B cell (primary cell): ENCODE results near the gene KCNIP1. TPM values are rescaled to one million over a fixed set of nuclear protein-coding genes. Genes with fewer than 3 reads are reported as not detected.
"Not testable (repeated sequence)": the region's sequence is repeated elsewhere in the genome, so short reads cannot be mapped to it uniquely, and the experiment has no call there.

Source experiments
- ATAC-seq: fragments of 200-7000 bp; cut with Tn5 transposase; one replicate; pipeline ENCODE4 v1.10.0; 2021; ENCODE audit warnings: low read depth, mild to moderate bottlenecking, moderate number of reproducible peaks, moderate library complexity
- CTCF ChIA-PET: fragments of 350-600 bp; sonication (Branson Sonifier 250); formaldehyde crosslinking; loops from one replicate; lab custom pipeline; 2021; ENCODE audit warnings: antibody characterized with exemption, inconsistent platforms; lab: Charles Lee
- POLR2A ChIA-PET: fragments of 350-600 bp; sonication (Branson Sonifier 250); formaldehyde crosslinking; loops from one replicate; lab custom pipeline; 2021; ENCODE audit warnings: antibody characterized with exemption; lab: Charles Lee
- DNase-seq: peaks from one replicate; pipeline ENCODE4 v3.0.0; 2013
- H2AFZ ChIP-seq: 2 replicates; pipeline ENCODE4 v1.6.1; 2012; ENCODE audit warnings: mild to moderate bottlenecking, low read depth, low read length; ENCODE audit not compliant: insufficient read depth, poor library complexity, severe bottlenecking
- H3K27ac ChIP-seq, 2 donors: 1 replicate in 1 of 2; 2 replicates in 1 of 2; pipeline ENCODE4 v1.5.1; 2012 to 2013; ENCODE audit warnings: low read length in 2 of 2, mild to moderate bottlenecking in 2 of 2, moderate library complexity in 1 of 2
- H3K27me3 ChIP-seq, 4 experiments: fragments of 200-600 bp in 1 of 4; sonication (generic) in 1 of 4; replicated peaks in 1 of 4; 1 replicate in 2 of 4; 2 replicates in 2 of 4; pipeline versions ENCODE4 v1.6.1 to v1.7.0; 2013 to 2016; ENCODE audit warnings: low read length in 3 of 4, mild to moderate bottlenecking in 2 of 4, mixed read lengths in 1 of 4, moderate library complexity in 1 of 4; ENCODE audit not compliant: insufficient read depth in 4 of 4, control insufficient read depth in 3 of 4; ENCODE audit errors: control extremely low read depth in 1 of 4
- H3K36me3 ChIP-seq, 2 experiments: replicated peaks in 1 of 2; 1 replicate in 1 of 2; 2 replicates in 1 of 2; pipeline versions ENCODE4 v1.6.1 to v1.7.1; 2013; ENCODE audit warnings: low read length in 1 of 2; ENCODE audit not compliant: insufficient read depth in 2 of 2, control insufficient read depth in 1 of 2; ENCODE audit errors: control extremely low read depth in 1 of 2, extremely low read depth in 1 of 2
- H3K4me1 ChIP-seq, 2 donors: fragments of 200-600 bp in 1 of 2; sonication (generic) in 1 of 2; 1 replicate in 1 of 2; 2 replicates in 1 of 2; pipeline versions ENCODE4 v1.5.1 to v1.6.1; 2013 to 2017; ENCODE audit warnings: low read length in 2 of 2; ENCODE audit not compliant: control insufficient read depth in 2 of 2, insufficient read depth in 2 of 2
- H3K4me2 ChIP-seq: replicated peaks from 2 replicates; pipeline ENCODE3; 2012; ENCODE audit warnings: mild to moderate bottlenecking, low read depth, low read length; ENCODE audit not compliant: poor library complexity, severe bottlenecking
- H3K4me3 ChIP-seq, 5 experiments: fragments of 200-600 bp in 1 of 5; sonication (generic) in 1 of 5; 1 replicate in 3 of 5; 2 replicates in 2 of 5; pipeline versions ENCODE4 v1.5.1 to v1.7.0; 2011 to 2016; ENCODE audit warnings: low read length in 4 of 5, mild to moderate bottlenecking in 4 of 5, low read depth in 2 of 5, control low read depth in 1 of 5, moderate library complexity in 1 of 5; ENCODE audit not compliant: insufficient read depth in 1 of 5; ENCODE audit errors: control extremely low read depth in 1 of 5, extremely low read depth in 1 of 5
- H3K79me2 ChIP-seq: fragments of 200-600 bp; sonication (generic); one replicate; pipeline ENCODE4 v1.6.0; 2016; ENCODE audit warnings: low read length; ENCODE audit not compliant: control insufficient read depth, insufficient read depth
- H3K9ac ChIP-seq: fragments of 200-600 bp; sonication (generic); 2 replicates; pipeline ENCODE4 v1.6.1; 2017; ENCODE audit warnings: mild to moderate bottlenecking, low read length, moderate library complexity
- H3K9me3 ChIP-seq, 3 donors: one replicate each; pipeline versions ENCODE4 v1.6.1 to v1.7.1; 2013; ENCODE audit warnings: low read length in 2 of 3; ENCODE audit not compliant: control insufficient read depth in 2 of 3, insufficient read depth in 1 of 3; ENCODE audit errors: control extremely low read depth in 1 of 3
- H4K20me1 ChIP-seq: 2 replicates; pipeline ENCODE4 v1.6.0; 2012; ENCODE audit warnings: mild to moderate bottlenecking, low read length; ENCODE audit not compliant: insufficient read depth, control insufficient read depth, poor library complexity, severe bottlenecking
- H3K27ac Mint-ChIP-seq: one replicate; pipeline ENCODE4 v1.8.0; 2021; ENCODE audit warnings: mixed read lengths
- H3K27me3 Mint-ChIP-seq: one replicate; pipeline ENCODE4 v1.8.0; 2021; ENCODE audit warnings: mixed read lengths
- H3K4me1 Mint-ChIP-seq: one replicate; pipeline ENCODE4 v1.8.0; 2021; ENCODE audit warnings: mixed read lengths
- H3K4me3 Mint-ChIP-seq: one replicate; pipeline ENCODE4 v1.8.0; 2021; ENCODE audit warnings: mixed read lengths
- H3K9me3 Mint-ChIP-seq: one replicate; pipeline ENCODE4 v1.8.0; 2022; ENCODE audit warnings: mixed read lengths; ENCODE audit not compliant: insufficient read depth
- CTCF ChIP-seq: fragments of 200-600 bp; IDR thresholded peaks from one replicate; pipeline ENCODE4 v1.8.0; 2022; ENCODE audit warnings: antibody characterized with exemption, mild to moderate bottlenecking
- EZH2 ChIP-seq: IDR thresholded peaks from 2 replicates; pipeline ENCODE4 v1.6.1; 2012; ENCODE audit warnings: borderline replicate concordance, low read depth, mild to moderate bottlenecking, moderate library complexity, low read length; ENCODE audit not compliant: insufficient read depth, poor library complexity, severe bottlenecking
- WGBS: methylation state at CpG from one replicate; pipeline ENCODE4 v1.1.5; 2013; ENCODE audit warnings: missing lambda C conversion rate; ENCODE audit not compliant: insufficient coverage; 5-methylcytosine and 5-hydroxymethylcytosine counted together
- intact Hi-C: fragments of 100-400 bp; cut with micrococcal nuclease; formaldehyde crosslinking; loops from one replicate; pipeline ENCODE4 v1.10.0; 2022
- polyA plus RNA-seq: library from polyadenylated mRNA; depleted of rRNA; stranded (reverse); fragments of >200 nt; gene quantifications from 2 replicates; pipeline ENCODE4 v1.2.3, GENCODE V29; 2012
- total RNA-seq, 2 donors: library from RNA; stranded (reverse); fragments of 120-200 nt in 1 of 2; gene quantifications; 1 replicate in 1 of 2; 2 replicates in 1 of 2; pipeline versions ENCODE4 v1.2.3 to v1.2.4, GENCODE V29; 2013 to 2022

Gene KCNIP1
- total and polyA plus RNA-seq, 2 donors (not counting 1 experiment from before 2014, with no cell fraction given) = not detected

- H4K20me1 ChIP-seq = no peaks in the 10 kb centered on the region
- no peaks in the 10 kb centered on the region for H3K36me3 ChIP-seq
- H3K9me3 ChIP-seq = peaks cover 0 to 5% (median 0%) of the 10 kb centered on the region in 3 donors
- WGBS = 95% methylated on average over 7 of the region's 7 CpGs
- no peak overlapping the region for H2AFZ ChIP-seq
- H3K4me3 ChIP-seq = no peak overlapping the region
- no peak overlapping the region for H3K27ac Mint-ChIP-seq
- intact Hi-C loops = no loop called here
- no peaks in the 10 kb centered on the region for H3K79me2 ChIP-seq
- DNase-seq (no peak), ATAC-seq (no peak)
- POLR2A ChIA-PET = no interaction called here
- H3K9ac ChIP-seq = no peak overlapping the region
- H3K4me3 Mint-ChIP-seq = no peak overlapping the region
- H3K27ac ChIP-seq = no peak overlapping the region
- no peak overlapping the region for H3K4me2 ChIP-seq
- no peaks in the 10 kb centered on the region for H3K4me1 Mint-ChIP-seq
- CTCF ChIA-PET = interaction anchor here (0.7 kb wide), 1 partner anchor 1650 kb away, joined by 3 read pairs; no protein-coding TSS in a partner anchor
- H3K4me1 ChIP-seq = no peaks in the 10 kb centered on the region
- no peaks in the 10 kb centered on the region for H3K9me3 Mint-ChIP-seq
- TF ChIP-seq EZH2 (no peak), CTCF (no peak)
- H3K27me3 ChIP-seq = peaks cover 0 to 5% (median 0%) of the 10 kb centered on the region in 4 experiments
- H3K27me3 Mint-ChIP-seq = peaks cover 21% of the 10 kb centered on the region
Measured at GRCh38 chr5:170761048-170761707, 257.4 kb downstream of the KCNIP1 start.

GRCh38 chr5:170761708-170762066 lies 257.9 kb downstream of the KCNIP1 start:
- Histone ChIP-seq H2AFZ (no peak overlapping the region), H3K79me2 (no peaks in the 10 kb centered on the region), H3K4me1 (no peaks in the 10 kb centered on the region), H4K20me1 (no peaks in the 10 kb centered on the region), H3K9me3 (peaks cover 0 to 5% (median 0%) of the 10 kb centered on the region in 3 donors), H3K27me3 (peaks cover 0 to 5% (median 0%) of the 10 kb centered on the region in 4 experiments), H3K36me3 (no peaks in the 10 kb centered on the region), H3K27ac (no peak overlapping the region), H3K9ac (no peak overlapping the region), H3K4me3 (no peak overlapping the region), H3K4me2 (no peak overlapping the region)
- DNase-seq = no peak
- Mint-ChIP-seq H3K4me1 (no peaks in the 10 kb centered on the region), H3K27me3 (peaks cover 21% of the 10 kb centered on the region), H3K4me3 (no peak overlapping the region), H3K27ac (no peak overlapping the region), H3K9me3 (no peaks in the 10 kb centered on the region)
- no peak for ATAC-seq
- CTCF ChIA-PET = no interaction called here
- intact Hi-C loops = no loop called here
- POLR2A ChIA-PET = no interaction called here
- WGBS = no CpG with 5 or more reads among the region's 6 CpGs
- TF ChIP-seq CTCF (no peak), EZH2 (no peak)

GRCh38 chr5:170762298-170762697 lies 258.5 kb downstream of the KCNIP1 start:
- H3K79me2 ChIP-seq, H3K4me3 ChIP-seq, CTCF ChIA-PET, H2AFZ ChIP-seq, H3K4me1 ChIP-seq, H3K27ac ChIP-seq, ATAC-seq, H3K4me1 Mint-ChIP-seq, POLR2A ChIA-PET, H3K4me2 ChIP-seq, H4K20me1 ChIP-seq, H3K36me3 ChIP-seq, H3K27ac Mint-ChIP-seq, H3K27me3 ChIP-seq, H3K9me3 ChIP-seq, DNase-seq, H3K9ac ChIP-seq, H3K4me3 Mint-ChIP-seq, H3K9me3 Mint-ChIP-seq, intact Hi-C loops: not testable (repeated sequence)
- 100% methylated on average over 4 of the region's 9 CpGs for WGBS
- H3K27me3 Mint-ChIP-seq = peaks cover 21% of the 10 kb centered on the region
